Ovary (tissue), 3 donors: ENCODE measurements around the gene DNAJC18.

Experiments
- EP300 ChIP-seq: sonication (generic); formaldehyde crosslinking; IDR thresholded peaks from one replicate; pipeline ENCODE4 v1.6.1; 2017; ENCODE audit warnings: antibody characterized with exemption
- TF ChIP-seq, protein P1 (sequence below), 3 donors: fragments of 450-650 bp in 2 of 3; fragments of 200-600 bp in 1 of 3; IDR thresholded peaks; one replicate each; pipeline versions ENCODE4 v1.5.1 to v1.8.0; 2016 to 2022; ENCODE audit warnings: antibody characterized with exemption in 3 of 3, mild to moderate bottlenecking in 1 of 3
- donor health status: DM: no; HTN: no; CAD: no.

DNA sequence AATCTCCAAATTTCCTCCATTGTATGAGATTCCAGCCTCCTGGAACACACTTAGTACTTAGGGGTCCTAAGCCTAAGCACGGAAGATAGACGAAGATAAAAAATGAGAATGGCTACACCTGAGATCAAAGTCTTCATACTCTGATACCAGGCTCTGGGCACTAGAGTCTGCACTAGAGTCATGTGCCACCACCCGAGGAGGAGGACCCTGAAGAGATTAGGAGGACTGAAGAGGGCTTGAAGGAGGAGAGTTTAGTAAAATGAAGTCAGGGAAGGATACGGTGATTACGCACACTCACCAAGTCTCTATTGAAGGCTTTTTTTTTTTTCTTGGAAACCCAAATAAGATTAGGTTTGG lies 34.9 kb downstream of the DNAJC18 start:
- TF ChIP-seq, protein P1, sequence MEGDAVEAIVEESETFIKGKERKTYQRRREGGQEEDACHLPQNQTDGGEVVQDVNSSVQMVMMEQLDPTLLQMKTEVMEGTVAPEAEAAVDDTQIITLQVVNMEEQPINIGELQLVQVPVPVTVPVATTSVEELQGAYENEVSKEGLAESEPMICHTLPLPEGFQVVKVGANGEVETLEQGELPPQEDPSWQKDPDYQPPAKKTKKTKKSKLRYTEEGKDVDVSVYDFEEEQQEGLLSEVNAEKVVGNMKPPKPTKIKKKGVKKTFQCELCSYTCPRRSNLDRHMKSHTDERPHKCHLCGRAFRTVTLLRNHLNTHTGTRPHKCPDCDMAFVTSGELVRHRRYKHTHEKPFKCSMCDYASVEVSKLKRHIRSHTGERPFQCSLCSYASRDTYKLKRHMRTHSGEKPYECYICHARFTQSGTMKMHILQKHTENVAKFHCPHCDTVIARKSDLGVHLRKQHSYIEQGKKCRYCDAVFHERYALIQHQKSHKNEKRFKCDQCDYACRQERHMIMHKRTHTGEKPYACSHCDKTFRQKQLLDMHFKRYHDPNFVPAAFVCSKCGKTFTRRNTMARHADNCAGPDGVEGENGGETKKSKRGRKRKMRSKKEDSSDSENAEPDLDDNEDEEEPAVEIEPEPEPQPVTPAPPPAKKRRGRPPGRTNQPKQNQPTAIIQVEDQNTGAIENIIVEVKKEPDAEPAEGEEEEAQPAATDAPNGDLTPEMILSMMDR (IDR thresholded peaks at IDR 0.05): no peak
- no peak for TF ChIP-seq EP300
